H9 (cell line): ENCODE results near the gene TBC1D9B. TPM values are rescaled to one million over a fixed set of nuclear protein-coding genes. Genes with fewer than 3 reads are reported as not detected.
A peak's percentile ranks its signal among the peaks of the same experiment; 100 is the strongest.

ENCODE experiments used
- DNase-seq: peaks from one replicate; pipeline ENCODE4 v3.0.0-alpha.2; 2017
- H2AFZ ChIP-seq: one replicate; pipeline ENCODE4 v1.6.1; 2013; ENCODE audit warnings: mild to moderate bottlenecking, low read length, control low read depth, moderate library complexity
- H2AK5ac ChIP-seq: 2 replicates; pipeline ENCODE4 v1.6.1; 2013; ENCODE audit warnings: low read length, control low read depth, mixed read lengths; ENCODE audit not compliant: insufficient read length
- H2BK120ac ChIP-seq: one replicate; pipeline ENCODE4 v1.6.1; 2013; ENCODE audit warnings: low read depth, mild to moderate bottlenecking, low read length, control low read depth, inconsistent platforms; ENCODE audit not compliant: poor library complexity, severe bottlenecking
- H2BK12ac ChIP-seq: 2 replicates; pipeline ENCODE4 v1.6.1; 2013; ENCODE audit warnings: low read length, control low read depth, mixed read lengths, low read depth; ENCODE audit not compliant: insufficient read length
- H2BK15ac ChIP-seq: 2 replicates; pipeline ENCODE4 v1.6.1; 2013; ENCODE audit warnings: low read depth, low read length, control low read depth
- H2BK20ac ChIP-seq: one replicate; pipeline ENCODE4 v1.6.1; 2013; ENCODE audit warnings: low read depth, mild to moderate bottlenecking, low read length, control low read depth, inconsistent platforms; ENCODE audit not compliant: poor library complexity, severe bottlenecking
- H2BK5ac ChIP-seq: 2 replicates; pipeline ENCODE4 v1.6.1; 2013; ENCODE audit warnings: low read length, control low read depth, mixed read lengths; ENCODE audit not compliant: insufficient read length
- H3K14ac ChIP-seq: 2 replicates; pipeline ENCODE4 v1.6.1; 2013; ENCODE audit warnings: low read length, control low read depth; ENCODE audit not compliant: insufficient read depth
- H3K18ac ChIP-seq: 2 replicates; pipeline ENCODE4 v1.6.1; 2013; ENCODE audit warnings: low read depth, mild to moderate bottlenecking, mixed read lengths, low read length, control low read depth; ENCODE audit not compliant: insufficient read length
- H3K23ac ChIP-seq: 2 replicates; pipeline ENCODE4 v1.6.1; 2013; ENCODE audit warnings: low read length, control low read depth, mixed read lengths, low read depth; ENCODE audit not compliant: insufficient read length
- H3K23me2 ChIP-seq: 2 replicates; pipeline ENCODE4 v1.6.1; 2013; ENCODE audit warnings: low read depth, mild to moderate bottlenecking, mixed read lengths, low read length, control low read depth; ENCODE audit not compliant: insufficient read length, poor library complexity, severe bottlenecking
- H3K27ac ChIP-seq: 2 replicates; pipeline ENCODE4 v1.5.1; 2013; ENCODE audit warnings: low read length, control low read depth, mixed read lengths, low read depth; ENCODE audit not compliant: insufficient read length
- H3K27me3 ChIP-seq: 2 replicates; pipeline ENCODE4 v1.6.1; 2013; ENCODE audit warnings: low read length, control low read depth, inconsistent platforms; ENCODE audit not compliant: insufficient read depth
- H3K4ac ChIP-seq: 2 replicates; pipeline ENCODE4 v1.6.1; 2013; ENCODE audit warnings: low read depth, mild to moderate bottlenecking, control low read depth, inconsistent platforms, low read length, moderate library complexity
- H3K4me1 ChIP-seq: 2 replicates; pipeline ENCODE4 v1.6.1; 2013; ENCODE audit warnings: low read length, control low read depth, inconsistent platforms; ENCODE audit not compliant: insufficient read depth
- H3K4me2 ChIP-seq: 2 replicates; pipeline ENCODE4 v1.6.1; 2013; ENCODE audit warnings: low read length, control low read depth, mixed read lengths; ENCODE audit not compliant: insufficient read length, insufficient read depth
- H3K56ac ChIP-seq: 2 replicates; pipeline ENCODE4 v1.6.1; 2013; ENCODE audit warnings: low read depth, mild to moderate bottlenecking, mixed read lengths, low read length, control low read depth; ENCODE audit not compliant: insufficient read length
- H3K79me1 ChIP-seq: 2 replicates; pipeline ENCODE4 v1.6.1; 2013; ENCODE audit warnings: low read depth, mild to moderate bottlenecking, moderate library complexity, low read length, control low read depth, inconsistent platforms; ENCODE audit not compliant: insufficient read depth, poor library complexity, severe bottlenecking
- H3K79me2 ChIP-seq: 2 replicates; pipeline ENCODE4 v1.6.1; 2013; ENCODE audit warnings: low read length, control low read depth, inconsistent platforms; ENCODE audit not compliant: insufficient read depth
- H3K9ac ChIP-seq: 2 replicates; pipeline ENCODE4 v1.6.1; 2013; ENCODE audit warnings: low read length, control low read depth, mixed read lengths; ENCODE audit not compliant: insufficient read length; ENCODE audit errors: extremely low read depth
- H3K9me3 ChIP-seq: one replicate; pipeline ENCODE4 v1.6.1; 2013; ENCODE audit warnings: low read depth, low read length, inconsistent platforms; ENCODE audit not compliant: control insufficient read depth
- H3T11ph ChIP-seq: one replicate; pipeline ENCODE4 v1.6.1; 2013; ENCODE audit warnings: mild to moderate bottlenecking, low read length, control low read depth, inconsistent platforms
- H4K20me1 ChIP-seq: one replicate; pipeline ENCODE4 v1.6.1; 2013; ENCODE audit not compliant: control insufficient read depth, insufficient read length, insufficient read depth
- H4K5ac ChIP-seq: 2 replicates; pipeline ENCODE4 v1.6.1; 2013; ENCODE audit warnings: low read depth, mild to moderate bottlenecking, mixed read lengths, low read length, control low read depth; ENCODE audit not compliant: insufficient read length
- H4K8ac ChIP-seq: replicated peaks from 2 replicates; pipeline ENCODE4 v1.6.1; 2013; ENCODE audit warnings: low read length, control low read depth, mixed read lengths, low read depth; ENCODE audit not compliant: insufficient read length
- H4K91ac ChIP-seq: 2 replicates; pipeline ENCODE4 v1.6.1; 2013; ENCODE audit warnings: low read depth, mild to moderate bottlenecking, moderate library complexity, mixed read lengths, low read length, control low read depth; ENCODE audit not compliant: insufficient read length
- H3K27ac Mint-ChIP-seq, 3 experiments: 2 replicates in 2 of 3; 3 replicates in 1 of 3; pipeline ENCODE4 v1.8.0; 2020 to 2021; ENCODE audit warnings: mixed read lengths in 3 of 3, mild to moderate bottlenecking in 1 of 3, moderate library complexity in 1 of 3
- H3K27me3 Mint-ChIP-seq: 2 replicates; pipeline ENCODE4 v1.8.0; 2021; ENCODE audit warnings: low read depth, mild to moderate bottlenecking, moderate library complexity, mixed read lengths
- H3K36me3 Mint-ChIP-seq, 3 experiments: 2 replicates in 2 of 3; 3 replicates in 1 of 3; pipeline ENCODE4 v1.8.0; 2020 to 2021; ENCODE audit warnings: low read depth in 3 of 3, mixed read lengths in 3 of 3; ENCODE audit not compliant: insufficient read depth in 1 of 3
- H3K4me1 Mint-ChIP-seq, 2 experiments: 2 replicates each; pipeline ENCODE4 v1.8.0; 2020; ENCODE audit warnings: mixed read lengths in 2 of 2
- H3K4me3 Mint-ChIP-seq, 2 experiments: 2 replicates in 1 of 2; 3 replicates in 1 of 2; pipeline ENCODE4 v1.8.0; 2020 to 2021; ENCODE audit warnings: mild to moderate bottlenecking in 2 of 2, mixed read lengths in 2 of 2, moderate library complexity in 1 of 2
- H3K9me3 Mint-ChIP-seq, 2 experiments: 2 replicates in 1 of 2; 3 replicates in 1 of 2; pipeline ENCODE4 v1.8.0; 2020; ENCODE audit warnings: mild to moderate bottlenecking in 2 of 2, mixed read lengths in 2 of 2, moderate library complexity in 1 of 2
- CTCF ChIP-seq: fragments of 200-600 bp; sonication (generic); conservative IDR thresholded peaks from 3 replicates; pipeline ENCODE4 v1.8.0; 2021; ENCODE audit warnings: antibody characterized with exemption, mild to moderate bottlenecking
- WGBS: extraction: QIAGEN DNeasy Blood & Tissue Kit; methylation state at CpG from one replicate; pipeline ENCODE4 v1.1.7; 2013; ENCODE audit warnings: missing lambda C conversion rate, low lambda C conversion rate, mixed read lengths; ENCODE audit not compliant: insufficient read length; ENCODE audit errors: extremely low coverage; 5-methylcytosine and 5-hydroxymethylcytosine counted together
- total RNA-seq: library from RNA; stranded (reverse); gene quantifications from 2 replicates; pipeline ENCODE4 v1.2.1, GENCODE V29; 2021

Gene TBC1D9B
- total RNA-seq, 1 experiment from 2014 or later, result 62.1 TPM

GRCh38 chr5:179915406-179915935 lies 7.8 kb upstream of the TBC1D9B start:
- H3K9me3 ChIP-seq, result no peaks in the 10 kb centered on the region
- Mint-ChIP-seq H3K27me3 (no peaks in the 10 kb centered on the region; the same call in 1 of the 2 replicates), H3K36me3 (peaks cover 0 to 2% (median 0%) of the 10 kb centered on the region in 3 experiments; a peak in 1 of 7 replicates), H3K27ac (peak overlapping the region in 1 of 3 experiments; percentile 41; a peak in 1 of 7 replicates), H3K4me1 (peaks cover 11 to 20% of the 10 kb centered on the region in 2 experiments), H3K4me3 (no peak overlapping the region), H3K9me3 (no peaks in the 10 kb centered on the region)
- H3K14ac ChIP-seq, result no peak overlapping the region
- no peak overlapping the region for H2AFZ ChIP-seq
- no peak overlapping the region for H2BK20ac ChIP-seq
- H4K5ac ChIP-seq, result no peak overlapping the region
- DNase-seq, result no peak
- H4K91ac ChIP-seq, result no peak overlapping the region
- H3K9ac ChIP-seq, result no peak overlapping the region
- H2BK15ac ChIP-seq, result no peak overlapping the region
- H2BK5ac ChIP-seq, result no peak overlapping the region
- no peak overlapping the region for H3K27ac ChIP-seq
- no peak overlapping the region for H3T11ph ChIP-seq
- no peaks in the 10 kb centered on the region for H3K79me2 ChIP-seq
- no peak for TF ChIP-seq CTCF
- H2AK5ac ChIP-seq, result no peak overlapping the region
- H2BK12ac ChIP-seq, result no peak overlapping the region
- H3K4me2 ChIP-seq, result no peak overlapping the region
- no peaks in the 10 kb centered on the region for H3K23me2 ChIP-seq
- H4K20me1 ChIP-seq, result no peaks in the 10 kb centered on the region
- no peak overlapping the region for H4K8ac ChIP-seq
- no peaks in the 10 kb centered on the region for H3K27me3 ChIP-seq
- no peak overlapping the region for H2BK120ac ChIP-seq
- H3K23ac ChIP-seq, result no peak overlapping the region
- no peaks in the 10 kb centered on the region for H3K79me1 ChIP-seq
- no peak overlapping the region for H3K18ac ChIP-seq
- H3K4ac ChIP-seq, result no peak overlapping the region
- H3K4me1 ChIP-seq, result peaks cover 7% of the 10 kb centered on the region; the same call in 1 of the 2 replicates
- WGBS, result no CpG with 5 or more reads among the region's 10 CpGs
- H3K56ac ChIP-seq, result no peak overlapping the region
